AG10803 (cell line): ENCODE measurements around the gene PHF20.
"Not testable (repeated sequence)": the region's sequence is repeated elsewhere in the genome, so short reads cannot be mapped to it uniquely, and the experiment has no call there.

Experiments
- DNase-seq: peaks from one replicate; pipeline ENCODE4 v3.0.0; 2010; ENCODE audit warnings: low read depth
- H3K4me3 ChIP-seq: 2 replicates; pipeline ENCODE4 v1.5.1; 2011; ENCODE audit warnings: mild to moderate bottlenecking, low read length, control low read depth
- CTCF ChIP-seq: conservative IDR thresholded peaks from 2 replicates; pipeline ENCODE4 v1.5.1; 2011; ENCODE audit warnings: mild to moderate bottlenecking, low read length, control low read depth, inconsistent platforms

PHF20 gene

GRCh38 chr20:35984382-35984781 is 212.6 kb downstream of the PHF20 start:
- no peak for TF ChIP-seq CTCF
- H3K4me3 ChIP-seq = no peak overlapping the region
- DNase-seq = no peak

- DNase-seq = no peak
- no peak overlapping the region for H3K4me3 ChIP-seq
- TF ChIP-seq CTCF = no peak
Measured at GRCh38 chr20:35985806-35986205, 214.0 kb downstream of the PHF20 start.

GRCh38 chr20:35988910-35989463 is 217.2 kb downstream of the PHF20 start:
- no peak overlapping the region for H3K4me3 ChIP-seq
- DNase-seq = peak; percentile 36
- TF ChIP-seq CTCF = no peak

DNA sequence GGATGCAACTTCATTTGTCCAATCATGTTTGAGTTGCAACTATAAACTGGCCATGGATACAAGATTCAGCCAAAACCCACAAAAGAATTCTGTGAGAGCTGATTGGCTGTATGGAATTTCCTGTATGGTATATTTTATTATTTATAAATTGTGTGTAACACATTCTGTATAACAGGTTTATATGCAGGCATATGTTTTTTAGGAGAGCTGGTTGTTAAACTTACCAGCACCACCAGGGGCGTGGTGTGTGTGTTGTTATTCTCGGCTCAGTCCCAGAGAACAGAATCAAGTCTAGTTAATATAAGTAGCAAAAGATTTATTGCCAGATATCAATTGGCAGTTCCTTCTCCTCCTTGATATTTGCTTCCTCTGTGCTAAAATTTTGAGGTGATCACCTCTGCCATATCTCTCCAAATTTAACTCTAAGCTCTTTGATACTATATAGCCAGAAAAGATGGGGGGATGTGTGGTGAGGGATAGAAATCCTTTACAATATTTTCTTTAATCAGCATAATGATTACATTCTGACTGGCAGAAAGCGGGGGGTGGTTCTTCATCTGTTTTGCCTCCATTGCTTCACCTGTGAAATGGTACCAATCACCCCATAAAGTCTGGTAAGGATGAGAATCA is 219.4 kb downstream of the PHF20 start:
- TF ChIP-seq CTCF = peak; percentile 70
- no peak overlapping the region for H3K4me3 ChIP-seq
- peak; percentile 21 for DNase-seq

- peak; percentile 56 for DNase-seq
- peak; percentile 88 for TF ChIP-seq CTCF
- H3K4me3 ChIP-seq = no peak overlapping the region
Measured at GRCh38 chr20:35992713-35993335, 221.0 kb downstream of the PHF20 start.

DNA sequence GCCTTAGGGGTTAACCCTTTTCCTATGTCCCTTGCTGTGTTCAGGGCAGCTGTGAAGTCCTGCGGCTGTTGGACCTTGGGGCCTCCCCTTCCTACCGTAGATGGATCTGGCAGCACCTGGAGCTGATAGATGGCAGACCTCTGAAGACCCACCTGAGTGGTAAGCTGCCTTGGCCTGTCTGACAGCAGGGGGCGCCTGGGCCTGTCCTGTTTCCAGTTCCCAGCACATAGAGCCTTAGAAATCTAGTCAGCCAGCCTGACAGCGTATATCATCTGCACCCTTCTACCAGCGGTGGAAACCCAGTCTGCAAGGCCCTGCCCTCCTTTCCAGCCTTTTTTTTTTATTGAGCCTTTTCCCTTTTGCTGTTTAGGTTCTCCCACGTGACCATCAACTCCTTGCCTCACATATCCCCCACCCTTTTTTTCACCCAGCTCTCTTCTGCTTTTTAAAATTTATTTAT is 223.2 kb downstream of the PHF20 start:
- H3K4me3 ChIP-seq = no peak overlapping the region
- peak; percentile 77 for DNase-seq
- TF ChIP-seq CTCF = peak; percentile 98

- not testable (repeated sequence) for H3K4me3 ChIP-seq, DNase-seq
Measured at GRCh38 chr20:35996492-35996891, 224.7 kb downstream of the PHF20 start.
